ENCODE results near the gene SFTPD.

- no peak for TF ChIP-seq CTCF (conservative IDR thresholded peaks at IDR 0.05; ENCODE audit: low read length)
- TF ChIP-seq EZH2phosphoT487 (IDR thresholded peaks at IDR 0.05; ENCODE audit: borderline replicate concordance), result no peak
Observed at GRCh38 chr10:79910836-79911235, 38.1 kb downstream of the SFTPD start.
